Measurements from ENCODE around the gene PLA2G12A. TPM values are rescaled to one million over a fixed set of nuclear protein-coding genes. Genes with fewer than 3 reads are reported as not detected.

The PLA2G12A gene
- 35.9 and 52.5 TPM in 2 replicates for total RNA-seq
- 82.6 and 96.9 TPM in 2 replicates for polyA plus RNA-seq

GRCh38 chr4:109729718-109730618 lies at the start of gene PLA2G12A:
Gene PLA2G12A, minus strand, starts transcription at chr4:109730070. Its CDS starts 261 bp downstream, at chr4:109729809.
- H3K4me1 ChIP-seq (ENCODE audit: low read depth): peaks cover 4% of the 10 kb centered on the region
- no peaks in the 10 kb centered on the region for H3K36me3 ChIP-seq
- H3K9me3 ChIP-seq (ENCODE audit: low read depth): no peaks in the 10 kb centered on the region
- H3K27ac ChIP-seq: peak within 1 kb of the TSS; percentile 36
- no peak for TF ChIP-seq CTCF (IDR thresholded peaks at IDR 0.05; ENCODE audit: low read depth, low read length)
- H3K27me3 ChIP-seq: no peaks in the 10 kb centered on the region
- peak within 1 kb of the TSS; percentile 57 for H3K4me3 ChIP-seq
- DNase-seq (ENCODE audit: low read depth in 1 of 2, low spot score in 1 of 2): peak; percentile 67 to 83

- H3K9me3 ChIP-seq (ENCODE audit: low read depth): no peaks in the 10 kb centered on the region
- DNase-seq (ENCODE audit: low read depth in 1 of 2, low spot score in 1 of 2): no peak
- H3K27ac ChIP-seq: no peak overlapping the region
- H3K4me3 ChIP-seq: no peak overlapping the region
- H3K36me3 ChIP-seq: no peaks in the 10 kb centered on the region
- no peaks in the 10 kb centered on the region for H3K4me1 ChIP-seq (ENCODE audit: low read depth)
- TF ChIP-seq CTCF (IDR thresholded peaks at IDR 0.05; ENCODE audit: low read depth, low read length): no peak
- no peaks in the 10 kb centered on the region for H3K27me3 ChIP-seq
These were observed 35.0 kb upstream of the PLA2G12A start for GRCh38 chr4:109764789-109765402.

GRCh38 chr4:109764376-109764775 lies 34.5 kb upstream of the PLA2G12A start:
- TF ChIP-seq CTCF (IDR thresholded peaks at IDR 0.05; ENCODE audit: low read depth, low read length): no peak
- H3K9me3 ChIP-seq (ENCODE audit: low read depth): no peaks in the 10 kb centered on the region

GRCh38 chr4:109760682-109761081 lies 30.8 kb upstream of the PLA2G12A start:
- no peak for DNase-seq (ENCODE audit: low read depth in 1 of 2, low spot score in 1 of 2)
- no peak for TF ChIP-seq CTCF (IDR thresholded peaks at IDR 0.05; ENCODE audit: low read depth, low read length)
- Histone ChIP-seq H3K9me3 (ENCODE audit: low read depth) (no peaks in the 10 kb centered on the region), H3K27me3 (no peaks in the 10 kb centered on the region), H3K27ac (no peak overlapping the region), H3K4me3 (no peak overlapping the region), H3K4me1 (ENCODE audit: low read depth) (no peaks in the 10 kb centered on the region), H3K36me3 (no peaks in the 10 kb centered on the region)

More at GRCh38 chr4:109764376-109764775, 34.5 kb upstream of the PLA2G12A start:
- peak in 1 of 2 donors; percentile 12 for DNase-seq (ENCODE audit: low read depth in 1 of 2, low spot score in 1 of 2)
- Histone ChIP-seq H3K27me3 (no peaks in the 10 kb centered on the region), H3K36me3 (no peaks in the 10 kb centered on the region), H3K27ac (no peak overlapping the region), H3K4me1 (ENCODE audit: low read depth) (no peaks in the 10 kb centered on the region), H3K4me3 (no peak overlapping the region)

- TF ChIP-seq CTCF (IDR thresholded peaks at IDR 0.05; ENCODE audit: low read depth, low read length): no peak
- Histone ChIP-seq H3K36me3 (no peaks in the 10 kb centered on the region), H3K9me3 (ENCODE audit: low read depth) (no peaks in the 10 kb centered on the region), H3K27me3 (no peaks in the 10 kb centered on the region), H3K27ac (no peak overlapping the region), H3K4me3 (no peak overlapping the region), H3K4me1 (ENCODE audit: low read depth) (no peaks in the 10 kb centered on the region)
- no peak for DNase-seq (ENCODE audit: low read depth in 1 of 2, low spot score in 1 of 2)
These were observed 25.8 kb upstream of the PLA2G12A start for GRCh38 chr4:109755656-109756055.

All from cardiac muscle cell (in vitro differentiated cells and primary cell).